Spinal cord (tissue), 10 donors: Measurements from ENCODE around the gene TCEAL3. TPM values are rescaled to one million over a fixed set of nuclear protein-coding genes. Genes with fewer than 3 reads are reported as not detected.
"Not testable (repeated sequence)": the region's sequence is repeated elsewhere in the genome, so short reads cannot be mapped to it uniquely, and the experiment has no call there.

Experiments used
- DNase-seq, 6 donors: peaks; one replicate each; pipeline versions ENCODE4 v3.0.0 to v3.0.0-alpha.2; 2013 to 2015; ENCODE audit warnings: low spot score in 6 of 6, low read depth in 4 of 6
- H3K27ac ChIP-seq: one replicate; pipeline ENCODE4 v1.5.1; 2013; ENCODE audit warnings: low read depth, low read length, control low read depth
- H3K27me3 ChIP-seq: one replicate; pipeline ENCODE4 v1.6.1; 2013; ENCODE audit warnings: low read length; ENCODE audit not compliant: control insufficient read depth, insufficient read depth
- H3K36me3 ChIP-seq: one replicate; pipeline ENCODE4 v1.6.1; 2013; ENCODE audit warnings: low read length; ENCODE audit not compliant: control insufficient read depth, insufficient read depth
- H3K4me1 ChIP-seq: one replicate; pipeline ENCODE4 v1.6.1; 2013; ENCODE audit warnings: low read length; ENCODE audit not compliant: control insufficient read depth, insufficient read depth
- H3K4me3 ChIP-seq: one replicate; pipeline ENCODE4 v1.5.1; 2013; ENCODE audit warnings: low read depth, low read length, control low read depth
- H3K9me3 ChIP-seq: one replicate; pipeline ENCODE4 v1.6.1; 2013; ENCODE audit warnings: low read length; ENCODE audit not compliant: control insufficient read depth, insufficient read depth
- WGBS: methylation state at CpG from one replicate; pipeline ENCODE4 v1.1.5; 2013; ENCODE audit warnings: missing lambda C conversion rate; ENCODE audit not compliant: insufficient coverage; 5-methylcytosine and 5-hydroxymethylcytosine counted together
- polyA plus RNA-seq, 2 donors: library from polyadenylated mRNA; unstranded; fragments of 120-200 nt; gene quantifications; one replicate each; pipeline ENCODE4 v1.2.1, GENCODE V29; 2013; ENCODE audit not compliant: insufficient read length in 2 of 2
- total RNA-seq, 2 donors: library from RNA; depleted of rRNA in 1 of 2; stranded (reverse); fragments of 120-200 nt in 1 of 2; fragments of >200 nt in 1 of 2; gene quantifications; one replicate each; pipeline versions ENCODE4 v1.2.3 to v1.2.4, GENCODE V29; 2013 to 2014
- donor health status: healthy.

The TCEAL3 gene
- total and polyA plus RNA-seq, 4 donors, result 11.7 to 77.2 (median 53.5) TPM

DNA sequence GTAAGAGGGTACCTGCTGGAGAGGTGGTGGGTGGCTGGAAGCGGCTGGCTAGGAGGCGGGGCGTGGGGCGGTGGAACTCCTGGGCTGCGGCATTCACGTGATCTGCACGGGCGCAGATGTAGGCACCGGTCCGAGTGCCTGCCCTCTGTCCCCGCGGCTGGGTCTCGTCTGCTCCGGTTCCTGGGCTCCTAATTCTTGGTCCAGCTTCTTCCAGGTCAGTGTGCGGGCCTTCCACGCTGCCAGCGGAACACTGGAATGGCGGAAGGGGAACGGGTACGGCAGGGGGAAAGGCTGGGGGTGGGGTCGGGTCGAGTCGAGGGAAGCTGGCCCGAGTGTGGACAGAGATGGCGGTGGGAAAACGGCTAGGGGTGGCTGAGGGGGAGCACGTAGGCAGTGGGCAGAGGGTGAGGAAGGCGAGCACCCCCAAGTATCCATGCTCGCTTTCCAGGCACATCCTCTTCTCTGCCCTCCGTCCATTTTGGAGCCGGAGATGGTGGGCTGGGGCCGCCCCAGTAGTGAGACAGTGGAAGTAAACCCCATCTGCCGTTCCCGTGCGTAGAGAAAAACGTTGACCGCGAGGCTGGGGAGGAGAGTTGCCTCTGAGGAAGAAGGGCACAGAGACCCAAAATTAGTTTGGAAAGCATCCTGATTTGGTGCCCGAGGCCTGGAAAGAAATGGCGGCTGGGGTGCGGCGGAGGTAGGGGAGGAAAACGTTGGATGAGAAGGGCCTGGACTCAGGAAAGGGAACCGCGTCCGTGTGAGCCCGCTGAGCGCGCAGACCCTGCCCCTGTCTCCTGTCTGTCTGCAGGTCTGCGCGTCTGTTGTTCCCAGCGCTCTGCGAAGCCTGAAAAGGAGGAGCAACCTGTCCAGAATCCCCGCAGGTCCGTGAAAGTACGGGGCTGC lies 22.1 kb upstream of the TCEAL3 start, which contains the start of gene TCEAL4:
TCEAL4 (plus strand) TSS at position 105 of the 903 bp plus-strand sequence. CDS start 1,161 bp downstream, outside the sequence.
- peak within 1 kb of the TSS; percentile 69 for H3K4me3 ChIP-seq

DNA sequence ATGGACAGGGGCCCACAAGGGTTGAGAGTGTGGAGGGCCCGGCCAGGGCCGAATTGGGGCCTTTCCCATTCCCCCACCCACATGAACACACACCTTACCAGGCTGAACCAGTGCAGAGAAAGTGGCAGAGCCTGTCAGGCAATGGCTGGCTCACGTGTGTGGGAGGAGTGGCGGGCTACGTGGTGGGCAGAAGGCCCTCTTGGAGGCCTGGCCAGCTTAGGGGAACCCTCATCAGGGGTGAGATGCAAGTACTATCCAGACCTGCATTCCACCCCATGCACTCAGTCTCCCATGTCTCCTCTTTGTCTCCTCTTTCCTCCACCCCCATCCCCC lies 21.5 kb upstream of the TCEAL3 start:
- H3K9me3 ChIP-seq, result peaks cover 1% of the 10 kb centered on the region
- peak overlapping the region; percentile 69 for H3K4me3 ChIP-seq
- DNase-seq, result peak in 2 of 6 donors; percentile 4 to 24
- peak overlapping the region; percentile 89 for H3K27ac ChIP-seq
- H3K27me3 ChIP-seq, result peaks cover 7% of the 10 kb centered on the region
- 20% methylated on average over 3 of the region's 5 CpGs for WGBS
- peaks cover 5% of the 10 kb centered on the region for H3K4me1 ChIP-seq
- peaks cover 2% of the 10 kb centered on the region for H3K36me3 ChIP-seq

More for the DNA sequence above, 22.1 kb upstream of the TCEAL3 start, which contains the start of gene TCEAL4:
- Histone ChIP-seq H3K4me1 (peaks cover 5% of the 10 kb centered on the region), H3K36me3 (peaks cover 2% of the 10 kb centered on the region), H3K27ac (peak within 1 kb of the TSS; percentile 89), H3K27me3 (peaks cover 7% of the 10 kb centered on the region), H3K9me3 (peaks cover 1% of the 10 kb centered on the region)
- 11% methylated on average over 52 of the region's 56 CpGs for WGBS
- DNase-seq, result peak in 2 of 6 donors; percentile 71 to 87

DNA sequence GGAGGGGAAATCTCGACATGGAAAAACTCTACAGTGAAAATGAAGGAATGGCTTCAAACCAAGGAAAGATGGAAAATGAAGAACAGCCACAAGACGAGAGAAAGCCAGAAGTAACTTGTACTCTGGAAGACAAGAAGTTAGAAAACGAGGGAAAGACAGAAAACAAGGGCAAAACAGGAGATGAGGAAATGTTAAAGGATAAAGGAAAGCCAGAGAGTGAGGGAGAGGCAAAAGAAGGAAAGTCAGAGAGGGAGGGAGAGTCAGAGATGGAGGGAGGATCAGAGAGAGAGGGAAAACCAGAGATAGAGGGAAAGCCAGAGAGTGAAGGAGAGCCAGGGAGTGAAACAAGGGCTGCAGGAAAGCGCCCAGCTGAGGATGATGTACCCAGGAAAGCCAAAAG lies 21.1 kb upstream of the TCEAL3 start:
- Histone ChIP-seq H3K36me3 (peaks cover 2% of the 10 kb centered on the region), H3K27me3 (peaks cover 7% of the 10 kb centered on the region), H3K27ac (peak overlapping the region; percentile 89), H3K4me3 (no peak overlapping the region), H3K4me1 (peaks cover 5% of the 10 kb centered on the region), H3K9me3 (peaks cover 1% of the 10 kb centered on the region)
- DNase-seq, result no peak
- WGBS, result 66% methylated on average over 3 of the region's 4 CpGs

DNA sequence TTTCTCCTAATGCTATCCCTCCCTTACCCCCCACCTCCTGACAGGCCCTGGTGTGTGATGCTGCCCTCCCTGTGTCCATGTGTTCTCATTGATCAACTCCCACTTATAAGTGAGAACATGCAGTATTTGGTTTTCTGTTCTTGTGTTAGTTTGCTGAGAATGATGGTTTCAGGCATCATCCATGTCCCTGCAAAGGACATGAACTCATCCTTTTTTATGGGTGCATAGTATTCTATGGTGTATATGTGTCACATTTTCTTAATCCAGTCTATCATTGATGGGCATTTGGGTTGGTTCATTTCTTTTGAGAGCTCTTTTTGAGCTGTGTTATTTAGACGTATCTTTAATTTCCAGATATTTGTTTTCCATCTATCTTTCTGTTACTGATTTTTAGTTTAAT lies 15.5 kb upstream of the TCEAL3 start:
- H3K9me3 ChIP-seq, H3K36me3 ChIP-seq, DNase-seq, H3K4me3 ChIP-seq, H3K27ac ChIP-seq, H3K27me3 ChIP-seq, H3K4me1 ChIP-seq: not testable (repeated sequence)
- no CpG with 5 or more reads among the region's 1 CpG for WGBS

DNA sequence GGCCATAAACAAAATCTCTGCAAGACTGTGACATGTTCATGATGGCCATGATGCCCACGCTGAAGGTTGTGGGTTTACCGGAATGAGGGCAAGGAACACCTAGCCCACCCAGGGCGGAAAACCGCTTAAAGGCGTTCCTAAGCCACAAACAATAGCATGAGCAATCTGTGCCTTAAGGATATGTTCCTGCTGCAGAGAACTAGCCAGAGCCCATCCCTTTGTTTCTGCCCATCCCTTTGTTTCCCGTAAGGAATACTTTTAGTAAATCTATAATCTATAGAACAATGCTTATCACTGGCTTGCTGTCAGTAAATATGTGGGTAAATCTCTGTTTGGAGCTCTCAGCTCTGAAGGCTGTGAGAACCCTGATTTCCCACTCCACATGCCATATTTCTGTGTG lies 12.6 kb upstream of the TCEAL3 start:
- WGBS, result 90% methylated on average over 5 of the region's 6 CpGs
- DNase-seq, H3K9me3 ChIP-seq, H3K27ac ChIP-seq, H3K4me1 ChIP-seq, H3K27me3 ChIP-seq, H3K36me3 ChIP-seq, H3K4me3 ChIP-seq: not testable (repeated sequence)

DNA sequence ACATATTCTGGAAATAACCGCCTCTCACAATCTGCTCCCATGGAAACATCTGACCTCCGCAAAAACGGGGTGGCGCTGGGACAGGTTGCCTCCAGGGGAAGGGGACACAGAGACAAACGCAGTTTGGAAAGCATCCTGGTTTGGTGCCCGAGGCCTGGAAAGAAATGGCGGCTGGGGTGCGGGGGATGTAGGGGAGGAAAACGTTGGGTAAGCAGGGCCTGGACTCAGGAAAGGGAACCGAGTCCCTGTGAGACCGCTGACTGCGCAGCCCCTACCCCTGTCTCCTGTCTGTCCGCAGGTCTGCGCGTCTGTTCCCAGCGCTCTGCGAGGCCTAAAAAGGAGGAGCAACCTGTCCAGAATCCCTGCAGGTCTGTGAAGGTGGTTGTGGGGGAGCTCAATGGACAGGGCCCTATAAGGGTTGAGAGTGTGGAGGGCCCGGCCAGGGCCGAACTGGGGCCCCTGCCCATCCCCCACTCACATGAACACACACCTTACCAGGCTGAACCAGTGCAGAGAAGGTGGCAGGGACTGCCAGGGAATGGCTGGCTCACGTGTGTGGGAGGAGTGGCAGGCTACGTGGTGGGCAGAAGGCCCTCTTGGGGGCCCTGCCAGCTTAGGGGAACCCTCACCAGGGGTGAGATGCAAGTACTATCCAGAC lies 672 bp downstream of the TCEAL3 start:
- 14% methylated on average over 16 of the region's 21 CpGs for WGBS
- H3K27ac ChIP-seq, result peak overlapping the region; percentile 86
- H3K4me1 ChIP-seq, result peaks cover 8% of the 10 kb centered on the region

DNA sequence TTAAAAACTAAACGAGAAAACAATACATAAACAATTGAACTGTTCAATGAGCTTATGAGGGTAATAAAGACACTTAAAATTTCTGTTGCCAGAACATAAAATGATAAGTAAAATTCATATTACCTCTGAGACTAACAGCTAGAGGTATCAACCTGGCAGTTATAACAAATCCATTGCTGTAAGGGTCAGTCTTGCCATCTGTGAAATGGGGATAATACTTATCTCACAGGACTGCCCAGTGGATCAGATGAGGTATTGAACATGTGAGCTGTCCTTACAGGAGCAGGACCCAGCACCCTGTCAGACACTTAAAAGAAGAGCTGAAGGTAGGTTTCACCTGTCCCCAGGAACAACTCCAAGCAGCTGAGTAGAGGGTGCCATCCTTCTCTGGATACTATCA lies 2.5 kb downstream of the TCEAL3 start:
- DNase-seq, result no peak
- peaks cover 8% of the 10 kb centered on the region for H3K4me1 ChIP-seq
- no peaks in the 10 kb centered on the region for H3K36me3 ChIP-seq
- WGBS, result no CpG with 5 or more reads among the region's 1 CpG
- no peaks in the 10 kb centered on the region for H3K9me3 ChIP-seq
- no peak overlapping the region for H3K27ac ChIP-seq
- H3K27me3 ChIP-seq, result peaks cover 10% of the 10 kb centered on the region
- H3K4me3 ChIP-seq, result no peak overlapping the region

More for the DNA sequence above, 672 bp downstream of the TCEAL3 start:
- DNase-seq, result peak in 1 of 6 donors; percentile 19
- peak overlapping the region; percentile 69 for H3K4me3 ChIP-seq
- no peaks in the 10 kb centered on the region for H3K36me3 ChIP-seq
- H3K9me3 ChIP-seq, result no peaks in the 10 kb centered on the region
- peaks cover 10% of the 10 kb centered on the region for H3K27me3 ChIP-seq

DNA sequence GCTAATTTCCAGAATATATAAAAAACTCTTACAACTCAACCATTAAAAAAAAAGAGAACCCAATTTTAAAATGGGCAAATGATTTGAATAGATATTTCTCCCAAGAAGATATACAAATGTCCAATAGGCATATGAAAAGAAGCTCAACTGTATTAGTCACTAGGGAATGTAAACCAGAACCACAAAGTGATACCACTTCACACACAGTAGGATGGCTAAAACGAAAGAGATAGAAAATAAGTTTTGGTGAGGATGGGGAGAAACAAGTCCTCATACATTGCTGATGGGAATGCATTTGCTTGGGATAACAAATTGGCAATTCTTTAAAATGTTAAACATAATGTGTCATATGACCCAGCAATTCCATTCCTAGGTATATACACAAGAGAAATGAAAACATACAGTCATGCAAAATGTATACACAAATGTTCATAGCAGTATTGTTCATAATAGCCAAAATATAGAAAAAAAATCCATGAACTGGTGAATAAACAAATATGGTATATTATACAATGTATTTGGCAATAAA lies 5.7 kb downstream of the TCEAL3 start:
- DNase-seq, result no peak
- no CpG with 5 or more reads among the region's 1 CpG for WGBS
- H3K4me3 ChIP-seq, result no peak overlapping the region
- no peaks in the 10 kb centered on the region for H3K9me3 ChIP-seq
- H3K27ac ChIP-seq, result no peak overlapping the region
- H3K4me1 ChIP-seq, result peaks cover 4% of the 10 kb centered on the region
- no peaks in the 10 kb centered on the region for H3K27me3 ChIP-seq
- H3K36me3 ChIP-seq, result no peaks in the 10 kb centered on the region

DNA sequence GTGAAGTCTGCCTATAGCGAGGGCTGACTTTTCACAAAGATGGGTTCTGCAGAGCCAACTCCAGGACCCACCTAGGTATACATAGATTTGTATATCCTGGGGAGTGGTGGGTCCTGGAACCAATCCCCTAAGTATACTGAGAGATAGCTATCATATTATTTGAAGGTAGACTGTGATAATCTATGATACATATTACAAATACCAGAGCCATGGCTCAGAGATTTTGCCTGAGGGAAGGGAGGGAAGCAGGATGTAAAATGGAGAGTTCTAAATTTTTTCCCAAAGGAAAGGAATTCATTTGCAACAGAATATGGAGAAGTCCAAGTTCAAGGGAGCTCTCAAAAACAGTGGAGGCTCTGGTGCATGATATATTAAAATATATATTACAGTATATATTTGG lies 7.2 kb downstream of the TCEAL3 start:
- Histone ChIP-seq H3K9me3 (no peaks in the 10 kb centered on the region), H3K27ac (no peak overlapping the region), H3K4me3 (no peak overlapping the region), H3K36me3 (no peaks in the 10 kb centered on the region), H3K27me3 (no peaks in the 10 kb centered on the region), H3K4me1 (no peaks in the 10 kb centered on the region)
- WGBS, result no CpG with 5 or more reads among the region's 1 CpG
- no peak for DNase-seq
